SH-SY5Y (cell line): ENCODE measurements around the gene PCSK7.

Experiments
- GATA2 ChIP-seq: IDR thresholded peaks from 2 replicates; pipeline ENCODE4 v1.6.1; 2011; ENCODE audit warnings: mild to moderate bottlenecking, low read depth, low read length
- GATA3 ChIP-seq: IDR thresholded peaks from 2 replicates; pipeline ENCODE4 v1.6.1; 2011; ENCODE audit warnings: low read depth, mild to moderate bottlenecking, low read length, moderate library complexity

DNA sequence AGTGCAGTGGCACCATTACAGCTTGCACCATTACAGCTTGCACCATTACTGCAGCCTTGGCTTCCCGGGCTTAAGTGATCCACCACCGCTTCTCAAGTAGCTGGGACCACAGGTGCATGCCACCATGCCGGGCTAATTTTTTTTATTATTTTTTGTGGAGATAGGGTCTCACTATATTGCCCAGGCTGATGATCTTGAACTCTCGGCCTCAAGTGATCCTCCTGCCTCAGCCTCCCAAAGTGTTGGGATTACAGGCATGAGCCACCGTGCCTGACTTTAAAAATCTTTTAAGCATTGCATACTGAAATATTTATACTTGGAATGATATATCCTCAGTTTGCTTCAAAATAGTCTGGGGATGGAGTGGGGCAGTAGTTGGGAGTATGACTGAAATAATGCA is 77.4 kb downstream of the PCSK7 start:
- TF ChIP-seq GATA2 (no peak), GATA3 (no peak)
